Measurements from ENCODE around the gene FOXO6. TPM values are rescaled to one million over a fixed set of nuclear protein-coding genes. Genes with fewer than 3 reads are reported as not detected.

Gene FOXO6
- total RNA-seq, 1 experiment from 2014 or later, result 9.0 TPM

DNA sequence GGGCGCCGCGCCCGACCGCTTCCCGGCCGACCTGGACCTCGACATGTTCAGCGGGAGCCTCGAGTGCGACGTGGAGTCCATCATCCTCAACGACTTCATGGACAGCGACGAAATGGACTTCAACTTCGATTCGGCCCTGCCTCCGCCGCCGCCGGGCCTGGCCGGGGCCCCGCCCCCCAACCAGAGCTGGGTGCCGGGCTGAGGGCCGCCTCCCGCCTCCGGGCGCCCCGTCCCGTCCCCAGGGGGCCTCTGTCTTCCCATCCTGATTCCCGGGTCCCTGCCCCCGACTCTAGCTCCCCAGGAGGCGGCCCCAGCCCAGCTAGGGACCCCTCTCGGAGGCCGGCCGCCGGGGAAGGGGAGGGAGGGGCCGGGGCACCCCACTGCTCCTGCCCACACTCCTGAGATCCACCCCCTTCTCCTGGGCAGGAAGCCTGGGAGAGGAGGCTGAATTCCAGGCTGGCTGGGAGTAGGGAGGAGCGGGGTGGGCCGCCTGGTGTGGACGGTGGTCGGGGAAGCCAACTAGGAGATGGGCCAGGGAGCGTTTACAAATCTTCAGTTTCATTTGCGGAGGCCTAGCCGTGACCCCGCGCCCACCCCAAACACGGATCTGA lies 21.4 kb downstream of the FOXO6 start:
- intact Hi-C loops (cut with micrococcal nuclease; ENCODE audit: unreplicated experiment), result loop anchor here (1.0 to 2.0 kb wide), 4 partner anchors 36 to 133 kb away; no protein-coding TSS in a partner anchor
- peak; percentile 50 to 82 for DNase-seq
- H3K9me3 ChIP-seq (ENCODE audit: insufficient read depth, low read depth), result no peaks in the 10 kb centered on the region
- H3K4me1 ChIP-seq (replicated peaks; ENCODE audit: insufficient read depth), result peaks cover 35% of the 10 kb centered on the region
- H3K36me3 ChIP-seq (ENCODE audit: low read depth), result 0 out of 2 replicates have a peak, but pooled peaks cover 4% of the 10 kb centered on the region
- POLR2A ChIA-PET (ENCODE audit: unreplicated experiment), result interaction anchor here (0.6 to 1.6 kb wide), 5 partner anchors 11 to 572 kb away, joined by 3 to 19 read pairs (median 6); partner anchors contain the start of gene FOXO6
- H3F3A ChIP-seq (ENCODE audit: insufficient read depth, low read depth), result peaks cover 14% of the 10 kb centered on the region; the same call in 1 of the 2 replicates
- TF ChIP-seq, protein P1, sequence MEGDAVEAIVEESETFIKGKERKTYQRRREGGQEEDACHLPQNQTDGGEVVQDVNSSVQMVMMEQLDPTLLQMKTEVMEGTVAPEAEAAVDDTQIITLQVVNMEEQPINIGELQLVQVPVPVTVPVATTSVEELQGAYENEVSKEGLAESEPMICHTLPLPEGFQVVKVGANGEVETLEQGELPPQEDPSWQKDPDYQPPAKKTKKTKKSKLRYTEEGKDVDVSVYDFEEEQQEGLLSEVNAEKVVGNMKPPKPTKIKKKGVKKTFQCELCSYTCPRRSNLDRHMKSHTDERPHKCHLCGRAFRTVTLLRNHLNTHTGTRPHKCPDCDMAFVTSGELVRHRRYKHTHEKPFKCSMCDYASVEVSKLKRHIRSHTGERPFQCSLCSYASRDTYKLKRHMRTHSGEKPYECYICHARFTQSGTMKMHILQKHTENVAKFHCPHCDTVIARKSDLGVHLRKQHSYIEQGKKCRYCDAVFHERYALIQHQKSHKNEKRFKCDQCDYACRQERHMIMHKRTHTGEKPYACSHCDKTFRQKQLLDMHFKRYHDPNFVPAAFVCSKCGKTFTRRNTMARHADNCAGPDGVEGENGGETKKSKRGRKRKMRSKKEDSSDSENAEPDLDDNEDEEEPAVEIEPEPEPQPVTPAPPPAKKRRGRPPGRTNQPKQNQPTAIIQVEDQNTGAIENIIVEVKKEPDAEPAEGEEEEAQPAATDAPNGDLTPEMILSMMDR (conservative IDR thresholded peaks at IDR 0.05), result no peak
- TF ChIP-seq EZH2 (IDR thresholded peaks at IDR 0.05; ENCODE audit: low read depth), result no peak
- no peaks in the 10 kb centered on the region for H3K27me3 ChIP-seq (ENCODE audit: insufficient read depth, low read depth)
- peak overlapping the region; percentile 72 for H2AFZ ChIP-seq
- H3K4me3 ChIP-seq, result peak overlapping the region; percentile 91
- no peaks in the 10 kb centered on the region for H3K9me2 ChIP-seq (ENCODE audit: insufficient read depth)
- no peaks in the 10 kb centered on the region; the same call in 1 of the 2 replicates for H4K20me1 ChIP-seq (ENCODE audit: insufficient read depth)
- CTCF ChIA-PET, result interaction anchor here (0.6 to 0.8 kb wide), 3 partner anchors 12 to 111 kb away, joined by 4 to 5 read pairs (median 4); partner anchors contain the start of gene FOXO6
- H3K27ac ChIP-seq, result peak overlapping the region; percentile 82
- no TSS peak for BruUV-seq (replicated peaks)
- peak overlapping the region; percentile 99 for H3K4me2 ChIP-seq
- H3K79me2 ChIP-seq (ENCODE audit: low read depth), result peaks cover 5% of the 10 kb centered on the region; the same call in 1 of the 2 replicates

DNA sequence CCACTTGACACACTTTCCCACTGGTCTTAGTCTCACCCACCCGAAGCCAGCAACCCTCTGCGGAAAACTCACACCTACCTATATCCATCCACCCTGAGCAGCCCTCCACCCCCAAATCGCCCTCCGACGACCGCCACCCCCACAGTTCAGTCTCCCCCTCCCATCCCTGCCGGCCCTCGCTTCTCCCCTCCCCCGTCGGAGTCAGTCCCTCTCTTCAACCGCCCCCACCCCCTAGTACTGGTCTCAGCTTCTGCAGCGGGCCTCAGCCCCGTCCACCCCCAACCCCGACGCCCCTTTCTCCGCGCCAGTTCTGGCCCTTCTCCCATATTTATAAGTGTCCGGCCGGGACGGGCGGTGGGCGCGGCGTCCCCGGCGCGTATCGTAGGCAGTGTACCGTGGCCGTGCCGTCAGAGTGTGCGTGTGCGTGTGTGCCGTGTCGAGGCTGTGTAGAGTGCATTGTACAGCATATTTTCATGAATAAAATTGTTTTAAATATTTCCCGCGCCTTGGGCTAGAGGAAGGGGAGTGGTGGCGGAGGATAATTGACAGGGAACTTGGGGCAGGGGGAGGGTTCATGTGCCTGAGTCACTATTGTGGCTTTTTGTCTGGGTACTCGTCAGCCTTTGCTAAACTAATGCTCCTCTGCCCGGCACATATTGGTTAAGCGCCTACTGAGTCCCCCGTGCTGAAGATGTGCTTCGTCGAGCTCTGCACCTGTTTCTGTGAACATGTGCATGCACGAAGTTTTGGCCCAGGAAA lies 22.0 kb downstream of the FOXO6 start:
- peaks cover 5% of the 10 kb centered on the region; the same call in 1 of the 2 replicates for H3K79me2 ChIP-seq (ENCODE audit: low read depth)
- intact Hi-C loops (cut with micrococcal nuclease; ENCODE audit: unreplicated experiment), result loop anchor here (1.0 to 2.0 kb wide), 3 partner anchors 36 to 101 kb away; no protein-coding TSS in a partner anchor
- DNase-seq, result peak; percentile 59 to 66
- H3K9me2 ChIP-seq (ENCODE audit: insufficient read depth), result no peaks in the 10 kb centered on the region
- H3K36me3 ChIP-seq (ENCODE audit: low read depth), result 0 out of 2 replicates have a peak, but pooled peaks cover 4% of the 10 kb centered on the region
- peak overlapping the region; percentile 91; the same call in 1 of the 2 replicates for H3K4me3 ChIP-seq
- no peaks in the 10 kb centered on the region for H3K9me3 ChIP-seq (ENCODE audit: insufficient read depth, low read depth)
- peaks cover 39% of the 10 kb centered on the region for H3K4me1 ChIP-seq (replicated peaks; ENCODE audit: insufficient read depth)
- ChIA-PET CTCF (interaction anchor here (0.6 kb wide), 1 partner anchor 13 kb away, joined by 4 read pairs; no protein-coding TSS in a partner anchor), POLR2A (ENCODE audit: unreplicated experiment) (interaction anchor here (0.6 to 0.7 kb wide), 3 partner anchors 21 to 571 kb away, joined by 3 to 19 read pairs (median 6); no protein-coding TSS in a partner anchor)
- no peaks in the 10 kb centered on the region for H3K27me3 ChIP-seq (ENCODE audit: insufficient read depth, low read depth)
- peak overlapping the region; percentile 82 for H3K27ac ChIP-seq
- BruUV-seq (replicated peaks), result no TSS peak
- peak overlapping the region; percentile 72 for H2AFZ ChIP-seq
- H4K20me1 ChIP-seq (ENCODE audit: insufficient read depth), result no peaks in the 10 kb centered on the region; the same call in 1 of the 2 replicates
- H3F3A ChIP-seq (ENCODE audit: insufficient read depth, low read depth), result peaks cover 19% of the 10 kb centered on the region; the same call in 1 of the 2 replicates
- TF ChIP-seq, protein P1 (conservative IDR thresholded peaks at IDR 0.05), result no peak
- TF ChIP-seq EZH2 (IDR thresholded peaks at IDR 0.05; ENCODE audit: low read depth), result no peak
- peak overlapping the region; percentile 99 for H3K4me2 ChIP-seq

DNA sequence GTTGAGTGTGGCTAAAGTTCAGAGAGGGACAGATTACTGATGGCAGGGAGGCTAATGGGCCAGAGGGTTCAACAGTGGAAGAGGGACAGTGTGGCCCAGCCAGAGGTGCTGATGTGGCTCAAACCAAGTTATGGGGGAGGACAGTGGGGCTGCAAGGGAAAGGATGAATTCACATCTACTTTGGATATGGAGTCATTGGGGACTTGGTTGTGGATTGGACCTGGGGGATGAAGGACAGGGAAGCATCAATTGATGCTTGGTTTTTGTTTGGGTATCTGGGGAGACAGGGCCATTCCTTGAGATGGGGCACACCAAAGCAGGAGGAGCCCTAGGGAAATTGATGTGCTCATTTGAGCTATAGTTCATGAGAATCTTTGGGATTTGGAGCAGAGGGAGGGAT lies 23.3 kb downstream of the FOXO6 start:
- intact Hi-C loops (cut with micrococcal nuclease; ENCODE audit: unreplicated experiment), result no loop called here
- no peak overlapping the region for H3K27ac ChIP-seq

More for the DNA sequence above, 23.3 kb downstream of the FOXO6 start:
- ChIA-PET CTCF (no interaction called here), POLR2A (ENCODE audit: unreplicated experiment) (no interaction called here)
- TF ChIP-seq, protein P1 (conservative IDR thresholded peaks at IDR 0.05), result no peak
- TF ChIP-seq EZH2 (IDR thresholded peaks at IDR 0.05; ENCODE audit: low read depth), result no peak
- no peaks in the 10 kb centered on the region for H3K9me2 ChIP-seq (ENCODE audit: insufficient read depth)
- H2AFZ ChIP-seq, result no peak overlapping the region
- no peaks in the 10 kb centered on the region for H3K9me3 ChIP-seq (ENCODE audit: insufficient read depth, low read depth)
- peaks cover 19% of the 10 kb centered on the region; the same call in 1 of the 2 replicates for H3F3A ChIP-seq (ENCODE audit: insufficient read depth, low read depth)
- H3K27me3 ChIP-seq (ENCODE audit: insufficient read depth, low read depth), result no peaks in the 10 kb centered on the region
- H3K79me2 ChIP-seq (ENCODE audit: low read depth), result peaks cover 5% of the 10 kb centered on the region; the same call in 1 of the 2 replicates
- H3K4me1 ChIP-seq (replicated peaks; ENCODE audit: insufficient read depth), result peaks cover 39% of the 10 kb centered on the region
- no peak for DNase-seq
- no peaks in the 10 kb centered on the region for H3K36me3 ChIP-seq (ENCODE audit: low read depth)
- BruUV-seq (replicated peaks), result no TSS peak
- no peak overlapping the region for H3K4me3 ChIP-seq
- H3K4me2 ChIP-seq, result no peak overlapping the region
- H4K20me1 ChIP-seq (ENCODE audit: insufficient read depth), result no peaks in the 10 kb centered on the region; the same call in 1 of the 2 replicates

Data from PC-9 (cell line).